Measurements from ENCODE around the gene GTPBP4. TPM values are rescaled to one million over a fixed set of nuclear protein-coding genes. Genes with fewer than 3 reads are reported as not detected.
A peak's percentile ranks its signal among the peaks of the same experiment; 100 is the strongest.

The GTPBP4 gene
- polyA plus RNA-seq, 2 of the 4 experiments (the other 2 are of a cell fraction), result 67.8 to 104 TPM

GRCh38 chr10:1029838-1030237 is 41.6 kb downstream of the GTPBP4 start:
- no peaks in the 10 kb centered on the region for H3K9me3 ChIP-seq
- no peak overlapping the region for H3K4me3 ChIP-seq
- POLR2A ChIA-PET, result no interaction called here
- H3K4me2 ChIP-seq, result no peak overlapping the region
- 95% methylated on average over 7 of the region's 7 CpGs for WGBS (ENCODE audit: missing lambda C conversion rate)
- TF ChIP-seq HDAC2 (IDR thresholded peaks at IDR 0.05) (no peak), ELK1 (IDR thresholded peaks at IDR 0.05; ENCODE audit: low read depth, low read length) (no peak), GATA3 (IDR thresholded peaks at IDR 0.05; ENCODE audit: borderline replicate concordance) (no peak), HOXB5 (CRISPR knock-in tag; IDR thresholded peaks at IDR 0.05) (no peak)
- DNase-seq (ENCODE audit: low read depth in 1 of 2, low spot score in 1 of 2) (no peak), ATAC-seq (no peak), FAIRE-seq (no peak)
- no peaks in the 10 kb centered on the region for H3K4me1 ChIP-seq
- H3K27ac ChIP-seq, result no peak overlapping the region
- CTCF ChIA-PET, result interaction anchor here (0.8 to 1.1 kb wide), 2 partner anchors 10 to 14 kb away, joined by 3 to 4 read pairs; no protein-coding TSS in a partner anchor

GRCh38 chr10:1033601-1034000 is 45.4 kb downstream of the GTPBP4 start:
- CTCF ChIA-PET, result no interaction called here
- FAIRE-seq, result no peak
- H3K4me1 ChIP-seq, result no peaks in the 10 kb centered on the region
- no peak for DNase-seq (ENCODE audit: low read depth in 1 of 2, low spot score in 1 of 2)
- H3K27ac ChIP-seq, result no peak overlapping the region
- no peak overlapping the region for H3K4me3 ChIP-seq
- no peak overlapping the region for H3K4me2 ChIP-seq
- WGBS (ENCODE audit: missing lambda C conversion rate), result 94% methylated on average over 1 of the region's 1 CpG
- ATAC-seq, result no peak
- POLR2A ChIA-PET, result no interaction called here
- TF ChIP-seq KDM1A (IDR thresholded peaks at IDR 0.05; ENCODE audit: low read depth) (no peak), BCL3 (IDR thresholded peaks at IDR 0.05) (no peak), ESRRA (IDR thresholded peaks at IDR 0.05; ENCODE audit: borderline replicate concordance, low read length) (no peak)
- H3K9me3 ChIP-seq, result no peaks in the 10 kb centered on the region

- ChIA-PET CTCF (interaction anchor here (2.1 kb wide), 1 partner anchor 35 kb away, joined by 5 read pairs; no protein-coding TSS in a partner anchor), POLR2A (interaction anchor here (3.1 kb wide), 1 partner anchor 14 kb away, joined by 13 read pairs; the partner anchor contains the start of gene IDI1)
- TF ChIP-seq FOSL2 (IDR thresholded peaks at IDR 0.05) (no peak), FOSL2 (CRISPR knock-in tag; IDR thresholded peaks at IDR 0.05) (no peak), MAFK (IDR thresholded peaks at IDR 0.05; ENCODE audit: partially characterized antibody) (no peak), NFE2L2 (conservative IDR thresholded peaks at IDR 0.05; ENCODE audit: low read length) (no peak)
- no peak for FAIRE-seq
- H3K4me3 ChIP-seq, result no peak overlapping the region
- 91% methylated on average over 3 of the region's 3 CpGs for WGBS (ENCODE audit: missing lambda C conversion rate)
- no peak overlapping the region for H3K4me2 ChIP-seq
- H3K9me3 ChIP-seq, result no peaks in the 10 kb centered on the region
- no peak for DNase-seq (ENCODE audit: low read depth in 1 of 2, low spot score in 1 of 2)
- no peak overlapping the region for H3K27ac ChIP-seq
- no peaks in the 10 kb centered on the region for H3K4me1 ChIP-seq
- no peak for ATAC-seq
Measured at GRCh38 chr10:1034758-1035157, 46.5 kb downstream of the GTPBP4 start.

GRCh38 chr10:1035201-1035600 is 47.0 kb downstream of the GTPBP4 start:
- no peak overlapping the region for H3K4me3 ChIP-seq
- H3K4me2 ChIP-seq, result no peak overlapping the region
- no peaks in the 10 kb centered on the region for H3K4me1 ChIP-seq
- ChIA-PET POLR2A (interaction anchor here (0.7 to 3.1 kb wide), 2 partner anchors 14 to 47 kb away, joined by 3 to 13 read pairs; partner anchors contain the start of genes GTPBP4 and IDI1), CTCF (interaction anchor here (2.0 to 2.1 kb wide), 2 partner anchors 16 to 36 kb away, joined by 5 to 6 read pairs; no protein-coding TSS in a partner anchor)
- DNase-seq (ENCODE audit: low read depth in 1 of 2, low spot score in 1 of 2) (no peak), ATAC-seq (no peak), FAIRE-seq (no peak)
- H3K27ac ChIP-seq, result no peak overlapping the region
- 91% methylated on average over 6 of the region's 6 CpGs for WGBS (ENCODE audit: missing lambda C conversion rate)
- no peaks in the 10 kb centered on the region for H3K9me3 ChIP-seq
- no peak for TF ChIP-seq TP53 (CRISPR knock-in tag; IDR thresholded peaks at IDR 0.05)

GRCh38 chr10:1036341-1036791 is 48.1 kb downstream of the GTPBP4 start:
- CTCF ChIA-PET, result interaction anchor here (1.2 to 2.9 kb wide), 5 partner anchors 9 to 47 kb away, joined by 3 to 6 read pairs (median 3); partner anchors contain the start of gene WDR37
- FAIRE-seq (no peak), DNase-seq (ENCODE audit: low read depth in 1 of 2, low spot score in 1 of 2) (peak; percentile 12 to 37), ATAC-seq (peak; percentile 59 to 67)
- 78% methylated on average over 13 of the region's 14 CpGs for WGBS (ENCODE audit: missing lambda C conversion rate)
- Histone ChIP-seq H3K9me3 (no peaks in the 10 kb centered on the region), H3K27ac (no peak overlapping the region), H3K4me2 (no peak overlapping the region), H3K4me1 (no peaks in the 10 kb centered on the region), H3K4me3 (no peak overlapping the region)
- POLR2A ChIA-PET, result interaction anchor here (3.1 kb wide), 1 partner anchor 13 kb away, joined by 13 read pairs; the partner anchor contains the start of gene IDI1
- TF ChIP-seq FOSL2 (IDR thresholded peaks at IDR 0.05), result no peak
- peak; percentile 50; the same call in 1 of the 2 replicates for TF ChIP-seq FOSL2 (CRISPR knock-in tag; IDR thresholded peaks at IDR 0.05)
- no peak for TF ChIP-seq MYC (IDR thresholded peaks at IDR 0.05; ENCODE audit: borderline replicate concordance, low read length)
